GM19238 (cell line): ENCODE data around the gene VWA5B1.
"Not testable (repeated sequence)": the region's sequence is repeated elsewhere in the genome, so short reads cannot be mapped to it uniquely, and the experiment has no call there.

Source experiments
- DNase-seq: peaks from one replicate; pipeline ENCODE4 v3.0.0; 2011; ENCODE audit warnings: low spot score; ENCODE audit not compliant: insufficient read length

Gene VWA5B1

GRCh38 chr1:20279509-20279908 lies 11.2 kb upstream of the VWA5B1 start:
- DNase-seq, result no peak

- no peak for DNase-seq
Measured at GRCh38 chr1:20280341-20280740, 10.3 kb upstream of the VWA5B1 start.

- no peak for DNase-seq
Measured at GRCh38 chr1:20280906-20281305, 9.8 kb upstream of the VWA5B1 start.

- no peak for DNase-seq
Measured at GRCh38 chr1:20281801-20282200, 8.9 kb upstream of the VWA5B1 start.

- DNase-seq, result no peak
Measured at GRCh38 chr1:20282533-20282932, 8.1 kb upstream of the VWA5B1 start.

GRCh38 chr1:20284046-20284445 lies 6.6 kb upstream of the VWA5B1 start:
- no peak for DNase-seq

- DNase-seq, result no peak
Measured at GRCh38 chr1:20284625-20285024, 6.0 kb upstream of the VWA5B1 start.

GRCh38 chr1:20285510-20285909 lies 5.2 kb upstream of the VWA5B1 start:
- DNase-seq, result no peak

GRCh38 chr1:20287696-20288095 lies 3.0 kb upstream of the VWA5B1 start:
- DNase-seq, result not testable (repeated sequence)

GRCh38 chr1:20291645-20292084 lies 990 bp downstream of the VWA5B1 start:
- DNase-seq, result no peak

- DNase-seq, result no peak
Measured at GRCh38 chr1:20298626-20299025, 8.0 kb downstream of the VWA5B1 start.

GRCh38 chr1:20301463-20302107 lies 10.9 kb downstream of the VWA5B1 start:
- DNase-seq, result no peak

- no peak for DNase-seq
Measured at GRCh38 chr1:20302108-20302471, 11.4 kb downstream of the VWA5B1 start.

GRCh38 chr1:20307026-20307425 lies 16.4 kb downstream of the VWA5B1 start:
- DNase-seq, result no peak

- no peak for DNase-seq
Measured at GRCh38 chr1:20308569-20308968, 17.9 kb downstream of the VWA5B1 start.

- no peak for DNase-seq
Measured at GRCh38 chr1:20311289-20311688, 20.6 kb downstream of the VWA5B1 start.

GRCh38 chr1:20312310-20312709 lies 21.6 kb downstream of the VWA5B1 start:
- no peak for DNase-seq

GRCh38 chr1:20312818-20313217 lies 22.1 kb downstream of the VWA5B1 start:
- DNase-seq, result no peak

GRCh38 chr1:20317471-20317870 lies 26.8 kb downstream of the VWA5B1 start:
- no peak for DNase-seq

- DNase-seq, result no peak
Measured at GRCh38 chr1:20318521-20318920, 27.8 kb downstream of the VWA5B1 start.

- no peak for DNase-seq
Measured at GRCh38 chr1:20318971-20319370, 28.3 kb downstream of the VWA5B1 start.

- DNase-seq, result no peak
Measured at GRCh38 chr1:20319456-20320220, 29.0 kb downstream of the VWA5B1 start.

GRCh38 chr1:20320704-20321103 lies 30.0 kb downstream of the VWA5B1 start:
- no peak for DNase-seq
